GM18499 (cell line): ENCODE measurements around the gene SCP2.

ENCODE experiments used
- ATAC-seq: cut with Tn5 transposase; IDR thresholded peaks from one replicate; pipeline ENCODE4 v1.9.1; 2021; ENCODE audit warnings: moderate number of reproducible peaks; ENCODE audit not compliant: insufficient read depth, unreplicated experiment

SCP2 gene

GRCh38 chr1:53063744-53064515 lies 136.9 kb downstream of the SCP2 start:
- no peak for ATAC-seq

- no peak for ATAC-seq
These were observed 138.3 kb downstream of the SCP2 start for GRCh38 chr1:53065391-53065790.

GRCh38 chr1:53066488-53066887 lies 139.4 kb downstream of the SCP2 start:
- no peak for ATAC-seq

GRCh38 chr1:53066891-53067738 lies 140.0 kb downstream of the SCP2 start:
- ATAC-seq: no peak

- ATAC-seq: no peak
These were observed 140.8 kb downstream of the SCP2 start for GRCh38 chr1:53067886-53068285.

- ATAC-seq: no peak
These were observed 141.4 kb downstream of the SCP2 start for GRCh38 chr1:53068314-53069099.

- no peak for ATAC-seq
These were observed 142.2 kb downstream of the SCP2 start for GRCh38 chr1:53069265-53069662.

GRCh38 chr1:53069663-53070327 lies 142.7 kb downstream of the SCP2 start:
- ATAC-seq: no peak

GRCh38 chr1:53070621-53071020 lies 143.5 kb downstream of the SCP2 start:
- ATAC-seq: no peak

GRCh38 chr1:53071167-53071865 lies 144.2 kb downstream of the SCP2 start:
- ATAC-seq: no peak

GRCh38 chr1:53071915-53072314 lies 144.8 kb downstream of the SCP2 start:
- ATAC-seq: no peak

GRCh38 chr1:53073287-53073686 lies 146.2 kb downstream of the SCP2 start:
- no peak for ATAC-seq

- ATAC-seq: no peak
These were observed 146.8 kb downstream of the SCP2 start for GRCh38 chr1:53073868-53074311.

GRCh38 chr1:53074313-53075154 lies 147.5 kb downstream of the SCP2 start:
- ATAC-seq: no peak

- ATAC-seq: no peak
These were observed 148.1 kb downstream of the SCP2 start for GRCh38 chr1:53075206-53075605.

- ATAC-seq: no peak
These were observed 148.7 kb downstream of the SCP2 start for GRCh38 chr1:53075761-53076163.

GRCh38 chr1:53076165-53076564 lies 149.1 kb downstream of the SCP2 start:
- ATAC-seq: no peak

GRCh38 chr1:53076721-53077598 lies 149.9 kb downstream of the SCP2 start:
- no peak for ATAC-seq
